Globus pallidus (tissue), 1 donor: ENCODE data around the gene RNF125.
"Not testable (repeated sequence)": the region's sequence is repeated elsewhere in the genome, so short reads cannot be mapped to it uniquely, and the experiment has no call there.

Experiments
- DNase-seq: peaks from one replicate; pipeline ENCODE4 v3.0.0-alpha.2; 2015; ENCODE audit warnings: low spot score

Gene RNF125

DNA sequence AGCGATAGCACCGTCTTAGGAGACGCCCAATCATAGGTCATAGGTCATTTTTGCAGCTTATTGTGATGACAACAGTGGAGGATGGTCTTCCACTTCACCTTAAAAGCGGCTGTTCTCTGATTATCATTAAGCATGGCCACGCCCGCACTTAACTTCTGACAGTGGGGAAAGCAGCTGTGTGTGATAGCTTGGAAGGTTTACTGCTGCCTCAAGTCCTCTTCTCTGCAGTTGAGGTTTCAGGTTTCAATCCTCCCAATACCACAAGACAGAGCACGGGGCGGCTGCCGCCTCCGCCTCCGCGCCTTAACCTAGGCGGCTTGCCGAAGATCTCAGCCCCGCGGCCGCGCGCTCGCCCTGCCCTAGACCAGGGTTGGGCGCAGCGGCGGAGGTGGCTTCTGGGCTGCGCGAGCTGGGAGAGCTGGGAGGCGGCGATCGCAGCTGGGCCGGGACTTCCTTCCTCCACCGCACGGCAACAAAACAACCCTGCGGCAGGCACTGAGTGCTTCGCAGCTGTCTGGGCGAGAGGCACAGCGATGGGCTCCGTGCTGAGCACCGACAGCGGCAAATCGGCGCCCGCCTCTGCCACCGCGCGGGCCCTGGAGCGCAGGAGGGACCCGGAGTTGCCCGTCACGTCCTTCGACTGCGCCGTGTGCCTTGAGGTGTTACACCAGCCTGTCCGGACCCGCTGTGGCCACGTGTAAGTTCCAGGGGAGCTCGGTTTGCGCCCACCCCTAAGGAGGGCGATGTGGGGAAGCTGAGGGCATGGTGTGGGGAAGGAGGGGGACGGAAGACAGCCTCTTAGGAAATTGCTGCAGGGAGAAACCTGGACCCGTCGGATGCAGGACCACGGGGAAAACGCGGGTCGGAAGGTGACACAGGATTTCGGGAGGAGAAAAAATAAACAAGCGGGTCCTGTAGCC lies at the start of gene RNF125:
RNF125 (plus strand) TSS at position 495 of the 920 bp plus-strand sequence; CDS start at position 534, 39 bp downstream.
- peak; percentile 78 for DNase-seq

GRCh38 chr18:31970617-31971016 lies 48.0 kb upstream of the RNF125 start:
- DNase-seq = no peak

DNA sequence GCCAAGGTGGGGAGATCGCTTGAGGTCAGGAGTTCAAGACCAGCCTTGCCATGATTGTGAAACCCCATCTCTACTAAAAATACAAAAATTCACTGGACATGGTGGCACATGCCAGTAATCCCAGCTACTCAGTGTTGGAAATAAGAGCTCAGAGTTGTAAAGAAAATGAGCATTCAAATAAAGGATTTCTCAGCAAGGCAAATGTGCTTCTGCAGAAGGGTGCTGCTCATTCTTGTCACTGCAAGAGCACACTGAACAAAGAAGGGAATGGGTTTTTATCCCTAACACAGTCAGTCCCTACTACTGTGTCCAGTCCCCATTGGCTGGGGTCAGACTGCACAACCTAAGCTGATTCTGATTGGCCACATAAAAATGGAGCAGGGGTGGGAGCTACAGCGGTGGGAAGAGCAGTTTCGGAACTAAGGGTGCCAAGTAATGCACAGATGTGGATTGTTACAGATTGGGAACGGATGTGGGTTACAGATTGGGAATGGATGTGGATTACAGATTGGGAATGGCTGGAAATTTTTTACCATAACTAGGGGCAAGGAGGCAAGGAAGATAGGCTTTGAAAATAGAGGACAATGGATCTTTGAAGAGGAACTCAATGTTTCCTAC lies 44.6 kb upstream of the RNF125 start:
- no peak for DNase-seq

- no peak for DNase-seq
Measured at GRCh38 chr18:31976242-31976641, 42.4 kb upstream of the RNF125 start.

- peak; percentile 68 for DNase-seq
Measured at GRCh38 chr18:31977270-31977872, 41.3 kb upstream of the RNF125 start.

DNA sequence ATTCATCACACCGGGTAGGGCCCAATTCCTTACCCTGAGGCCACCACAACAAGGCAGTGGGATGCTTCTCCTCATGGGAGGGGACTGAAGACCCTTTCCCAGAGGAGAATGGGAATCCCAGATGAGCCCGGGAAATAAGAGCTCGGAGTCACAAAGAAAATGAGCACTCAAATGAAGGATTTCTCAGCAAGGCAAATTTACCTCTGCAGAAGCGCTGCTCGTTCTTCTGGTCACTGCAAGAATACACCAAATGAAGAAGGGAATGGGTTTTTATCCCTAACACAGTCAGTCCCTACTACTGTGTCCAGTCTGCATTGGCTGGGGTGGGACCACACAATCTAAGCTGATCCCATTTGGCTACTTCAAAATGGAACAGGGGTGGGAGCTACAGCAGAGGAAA lies 40.0 kb upstream of the RNF125 start:
- no peak for DNase-seq

DNA sequence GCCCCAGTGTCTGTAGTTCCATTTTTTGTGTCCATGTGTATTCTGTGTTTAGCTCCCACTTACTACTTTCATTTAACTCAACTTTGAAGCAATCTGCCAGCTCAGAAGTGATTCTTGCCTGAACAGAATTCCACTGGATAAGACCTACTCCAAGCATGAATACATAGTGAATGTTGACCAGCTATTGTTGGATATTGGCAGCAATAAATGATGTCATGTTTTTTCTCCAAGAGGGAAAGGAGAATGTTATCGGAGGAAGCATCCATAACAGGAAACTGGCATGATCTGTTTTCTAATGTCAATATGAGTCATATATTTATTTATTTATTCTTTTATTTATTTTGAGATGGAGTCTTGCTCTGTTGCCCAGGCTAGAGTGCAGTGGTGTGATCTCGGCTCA lies 38.9 kb upstream of the RNF125 start:
- no peak for DNase-seq

DNA sequence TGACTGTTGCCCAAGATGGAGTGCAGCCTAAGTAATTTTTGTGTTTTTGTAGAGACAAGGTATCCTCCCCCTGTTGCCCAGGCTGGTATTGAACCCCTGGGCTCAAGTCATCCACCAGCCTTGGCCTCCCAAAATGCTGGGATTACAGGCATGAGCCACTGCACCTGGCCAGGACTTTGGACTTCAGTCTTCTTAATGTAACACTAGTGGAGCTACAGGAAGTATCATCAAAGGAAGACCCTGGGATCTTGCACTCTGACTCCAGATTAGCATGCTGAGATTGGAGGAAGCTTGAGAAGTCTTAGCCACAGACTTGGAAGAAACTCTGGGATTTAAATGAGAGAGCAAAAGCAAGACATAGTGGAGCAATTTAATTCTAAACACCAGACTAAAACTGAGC lies 37.8 kb upstream of the RNF125 start:
- no peak for DNase-seq

- no peak for DNase-seq
Measured at GRCh38 chr18:31983020-31983419, 35.6 kb upstream of the RNF125 start.

GRCh38 chr18:31983976-31984375 lies 34.6 kb upstream of the RNF125 start:
- DNase-seq = no peak

- DNase-seq = peak; percentile 33
Measured at GRCh38 chr18:31990823-31991222, 27.8 kb upstream of the RNF125 start.

DNA sequence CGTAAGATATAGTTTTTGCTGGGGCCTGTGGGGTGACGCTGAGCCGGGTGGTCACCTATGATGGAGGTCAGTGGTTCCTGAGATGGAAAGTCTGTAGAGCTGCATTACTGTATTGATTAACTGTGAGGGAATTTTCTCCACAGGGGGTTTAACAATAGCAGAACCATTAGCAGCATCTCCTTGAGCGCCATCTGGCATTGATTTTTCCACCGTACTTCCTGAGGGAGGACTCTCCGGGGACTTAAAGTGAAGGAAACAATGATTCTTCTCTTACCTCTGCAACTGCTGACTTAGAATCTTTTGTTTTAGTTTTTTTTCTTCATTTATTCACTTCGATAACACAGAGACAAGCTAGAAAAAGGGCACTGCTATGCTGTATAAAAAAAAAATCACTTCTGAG lies 22.6 kb upstream of the RNF125 start:
- DNase-seq = no peak

DNA sequence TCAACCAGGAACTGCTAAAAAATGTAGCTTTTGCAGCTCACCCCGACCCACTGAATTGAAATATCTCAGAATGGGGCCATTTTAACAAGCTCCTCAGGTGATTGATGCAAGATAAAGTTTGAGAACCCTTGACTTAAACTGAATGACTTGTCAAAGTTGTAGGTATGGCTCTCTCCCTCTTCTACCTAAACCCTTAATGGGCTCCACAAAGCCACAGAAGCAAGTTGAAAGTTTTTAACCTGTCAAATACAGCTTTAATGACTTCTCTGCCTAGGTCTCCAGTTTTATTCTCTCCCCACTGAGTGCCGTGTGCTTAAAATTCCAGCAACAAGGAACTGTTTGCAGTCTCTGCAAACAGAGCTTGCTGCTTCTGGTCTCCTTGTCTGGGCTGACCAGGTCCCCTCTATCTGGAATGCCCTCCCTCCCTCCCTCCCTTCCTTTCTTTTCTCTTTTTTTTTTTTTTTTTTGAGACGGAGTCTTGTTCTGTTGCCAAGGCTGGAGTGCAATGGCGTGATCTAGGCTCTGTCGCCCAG lies 19.7 kb upstream of the RNF125 start:
- no peak for DNase-seq

- DNase-seq = not testable (repeated sequence)
Measured at GRCh38 chr18:32001141-32001540, 17.5 kb upstream of the RNF125 start.

DNA sequence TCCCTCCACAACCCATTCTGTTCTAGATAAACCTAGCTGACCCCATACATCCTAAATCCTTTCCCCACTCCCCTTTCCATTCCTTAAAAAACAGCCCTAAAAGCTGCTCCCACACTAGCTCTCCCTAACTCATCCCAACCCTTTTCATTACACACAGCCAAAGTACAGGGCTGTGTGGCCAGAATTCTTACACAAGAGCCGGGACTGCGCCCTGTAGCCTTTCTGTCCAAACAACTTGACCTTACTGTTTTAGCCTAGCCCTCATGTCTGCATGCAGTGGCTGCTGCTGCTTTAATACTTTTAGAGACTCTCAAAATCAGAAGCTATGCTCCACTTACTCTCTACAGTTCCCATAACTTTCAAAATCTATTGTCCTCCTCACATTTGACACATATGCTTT lies 14.8 kb upstream of the RNF125 start:
- not testable (repeated sequence) for DNase-seq

DNA sequence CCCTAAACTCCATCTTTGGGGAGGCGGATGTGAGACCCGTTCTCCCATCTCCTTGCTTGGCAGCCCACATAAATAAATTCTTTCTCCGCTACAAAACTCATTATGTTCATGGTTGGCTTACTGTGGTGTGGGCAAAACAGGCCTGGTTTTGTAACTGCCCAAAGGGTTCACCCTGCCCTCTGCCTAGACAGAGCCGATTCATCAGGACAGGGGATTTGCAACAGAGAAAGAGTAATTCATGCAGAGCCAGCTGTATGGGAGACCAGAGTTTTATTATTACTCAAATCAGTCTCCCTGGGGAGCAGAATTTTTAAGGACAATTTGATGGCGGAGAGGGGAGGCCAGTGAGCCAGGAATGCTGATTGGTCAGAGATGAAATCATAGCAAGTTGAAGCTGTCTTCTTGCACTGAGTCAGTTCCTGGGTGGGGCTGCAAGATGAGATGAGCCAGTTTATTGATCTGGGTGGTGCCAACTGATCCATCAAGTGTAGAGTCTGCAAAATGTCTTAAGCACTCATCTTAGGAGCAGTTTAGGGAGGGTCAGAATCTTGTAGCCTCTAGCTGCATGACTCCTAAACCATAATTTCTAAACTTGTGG lies 8.4 kb upstream of the RNF125 start:
- DNase-seq = no peak

DNA sequence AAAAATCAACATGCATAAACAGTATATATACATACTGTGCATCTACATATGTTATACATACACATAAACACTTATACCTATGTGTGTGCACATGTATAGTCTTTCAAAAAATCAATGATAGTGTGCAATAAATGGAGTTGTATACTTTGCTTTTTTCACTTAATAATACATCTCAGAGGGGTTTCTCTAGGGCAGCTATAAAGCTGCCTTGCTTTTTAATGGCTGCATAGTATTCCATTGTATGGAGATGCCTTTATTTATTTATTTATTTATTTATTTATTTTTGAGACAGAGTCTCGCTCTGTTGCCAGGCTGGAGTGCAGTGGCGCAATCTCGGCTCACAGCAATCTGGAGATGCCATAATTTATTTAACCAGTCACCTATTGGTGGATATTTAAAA lies 7.4 kb upstream of the RNF125 start:
- no peak for DNase-seq

- DNase-seq = peak; percentile 60
Measured at GRCh38 chr18:32019251-32019948, 775 bp downstream of the RNF125 start.

- not testable (repeated sequence) for DNase-seq
Measured at GRCh38 chr18:32019949-32020625, 1.5 kb downstream of the RNF125 start.

GRCh38 chr18:32021756-32022564 lies 3.3 kb downstream of the RNF125 start:
- peak; percentile 89 for DNase-seq
